ENCODE results near the gene SORL1-AS1.
A peak's percentile ranks its signal among the peaks of the same experiment; 100 is the strongest.
"Not testable (repeated sequence)": the region's sequence is repeated elsewhere in the genome, so short reads cannot be mapped to it uniquely, and the experiment has no call there.

SORL1-AS1 gene

GRCh38 chr11:121483805-121484480 is 31.2 kb upstream of the SORL1-AS1 start:
- TF ChIP-seq POLR2A (IDR thresholded peaks at IDR 0.05) (no peak), POLR2AphosphoS5 (IDR thresholded peaks at IDR 0.05) (no peak), EP300 (IDR thresholded peaks at IDR 0.05) (no peak)
- TF ChIP-seq, protein P1, sequence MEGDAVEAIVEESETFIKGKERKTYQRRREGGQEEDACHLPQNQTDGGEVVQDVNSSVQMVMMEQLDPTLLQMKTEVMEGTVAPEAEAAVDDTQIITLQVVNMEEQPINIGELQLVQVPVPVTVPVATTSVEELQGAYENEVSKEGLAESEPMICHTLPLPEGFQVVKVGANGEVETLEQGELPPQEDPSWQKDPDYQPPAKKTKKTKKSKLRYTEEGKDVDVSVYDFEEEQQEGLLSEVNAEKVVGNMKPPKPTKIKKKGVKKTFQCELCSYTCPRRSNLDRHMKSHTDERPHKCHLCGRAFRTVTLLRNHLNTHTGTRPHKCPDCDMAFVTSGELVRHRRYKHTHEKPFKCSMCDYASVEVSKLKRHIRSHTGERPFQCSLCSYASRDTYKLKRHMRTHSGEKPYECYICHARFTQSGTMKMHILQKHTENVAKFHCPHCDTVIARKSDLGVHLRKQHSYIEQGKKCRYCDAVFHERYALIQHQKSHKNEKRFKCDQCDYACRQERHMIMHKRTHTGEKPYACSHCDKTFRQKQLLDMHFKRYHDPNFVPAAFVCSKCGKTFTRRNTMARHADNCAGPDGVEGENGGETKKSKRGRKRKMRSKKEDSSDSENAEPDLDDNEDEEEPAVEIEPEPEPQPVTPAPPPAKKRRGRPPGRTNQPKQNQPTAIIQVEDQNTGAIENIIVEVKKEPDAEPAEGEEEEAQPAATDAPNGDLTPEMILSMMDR (IDR thresholded peaks at IDR 0.05), result no peak
- intact Hi-C loops (cut with DNase I; ENCODE audit: low total_unique reads), result no loop called here
- DNase-seq, result no peak

DNA sequence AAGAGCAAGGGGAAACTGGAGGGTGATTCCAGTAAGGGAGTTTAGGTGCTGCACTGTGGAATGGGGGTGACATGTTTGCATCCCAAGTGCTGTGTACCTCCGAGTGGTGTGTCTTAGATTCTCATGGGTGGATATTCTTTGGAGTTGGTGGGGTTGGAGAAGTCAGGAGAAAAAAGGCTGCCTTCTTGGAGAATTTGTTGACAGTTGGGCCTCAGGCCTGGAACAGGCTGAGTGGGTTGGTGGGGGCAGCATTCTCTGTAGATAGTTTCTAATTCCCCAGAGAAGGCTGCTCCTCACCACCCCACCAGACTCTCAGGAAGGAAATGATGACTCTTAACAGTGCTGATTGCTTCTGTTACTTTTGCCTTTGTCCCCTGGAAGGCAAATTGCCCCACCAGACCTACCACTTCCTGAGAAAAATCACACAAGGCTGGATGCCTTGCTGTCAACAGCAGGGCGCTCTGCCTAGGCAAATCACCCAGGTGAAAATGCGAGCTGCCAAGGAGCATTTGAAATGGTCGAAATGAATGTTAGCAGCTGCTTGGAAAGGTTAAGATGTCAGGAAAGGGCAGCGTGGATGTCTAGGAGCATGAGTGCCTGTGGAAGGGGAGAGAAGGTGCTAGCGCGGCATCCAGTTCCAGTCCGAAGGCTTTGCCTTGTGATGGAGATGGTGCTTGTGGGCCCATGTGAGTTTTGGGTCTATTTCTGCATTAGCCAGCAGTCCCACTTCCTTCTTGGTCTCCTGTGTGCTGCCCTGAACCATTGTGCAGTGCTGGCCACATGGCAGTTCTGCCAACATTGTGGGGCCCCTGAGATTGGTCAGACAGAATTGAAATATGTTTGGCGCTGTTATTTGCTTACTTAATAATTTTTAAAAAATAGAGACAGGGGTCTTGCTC is 29.7 kb upstream of the SORL1-AS1 start:
- Histone ChIP-seq H3K4me1 (peaks cover 7 to 44% (median 15%) of the 10 kb centered on the region in 4 donors), H3K27ac (peak overlapping the region in 2 of 5 donors; percentile 35 to 54), H3K4me3 (no peak overlapping the region), H3K9me3 (no peaks in the 10 kb centered on the region), H3K27me3 (no peaks in the 10 kb centered on the region), H3K36me3 (no peaks in the 10 kb centered on the region)
- WGBS, 5 donors, result 63 to 77% (median 75%) methylated on average over 9 of the region's 9 CpGs
- peak in 1 of 3 donors; percentile 53 for TF ChIP-seq POLR2AphosphoS5 (IDR thresholded peaks at IDR 0.05)
- TF ChIP-seq, protein P1 (IDR thresholded peaks at IDR 0.05), result no peak
- intact Hi-C loops (cut with DNase I; ENCODE audit: low total_unique reads), result no loop called here
- no peak for DNase-seq

More at GRCh38 chr11:121483805-121484480, 31.2 kb upstream of the SORL1-AS1 start:
- Histone ChIP-seq H3K27me3 (no peaks in the 10 kb centered on the region), H3K27ac (peak overlapping the region in 1 of 5 donors; percentile 54), H3K4me3 (no peak overlapping the region), H3K4me1 (peaks cover 6 to 42% (median 20%) of the 10 kb centered on the region in 4 donors), H3K36me3 (peaks cover 0 to 3% (median 0%) of the 10 kb centered on the region in 4 donors), H3K9me3 (no peaks in the 10 kb centered on the region)
- WGBS, 5 donors, result 81 to 88% (median 83%) methylated on average over 4 of the region's 4 CpGs

DNA sequence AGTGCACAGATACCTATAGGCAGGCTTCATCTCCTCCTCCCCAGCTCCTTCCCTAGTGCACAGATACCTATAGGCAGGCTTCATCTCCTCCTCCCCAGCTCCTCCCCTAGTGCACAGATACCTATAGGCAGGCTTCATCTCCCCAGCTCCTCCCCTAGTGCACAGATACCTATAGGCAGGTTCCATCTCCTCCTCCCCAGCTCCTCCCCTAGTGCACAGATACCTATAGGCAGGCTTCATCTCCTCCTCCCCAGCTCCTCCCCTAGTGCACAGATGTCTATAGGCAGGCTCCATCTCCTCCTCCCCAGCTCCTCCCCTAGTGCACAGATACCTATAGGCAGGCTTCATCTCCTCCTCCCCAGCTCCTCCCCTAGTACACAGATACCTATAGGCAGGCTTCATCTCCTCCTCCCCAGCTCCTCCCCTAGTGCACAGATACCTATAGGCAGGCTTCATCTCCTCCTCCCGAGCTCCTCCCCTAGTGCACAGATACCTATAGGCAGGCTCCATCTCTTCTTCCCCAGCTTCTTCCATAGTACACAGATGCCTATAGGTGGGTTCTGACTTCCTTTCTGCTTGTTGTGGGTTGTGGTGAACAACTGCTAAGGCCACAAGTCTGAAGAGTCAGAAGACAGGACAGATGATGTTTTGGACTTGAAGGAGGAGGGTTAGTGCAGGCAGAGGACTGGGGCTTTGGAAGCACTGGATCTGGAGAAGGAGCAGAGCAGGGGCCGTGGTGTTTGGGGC is 28.9 kb upstream of the SORL1-AS1 start:
- intact Hi-C loops (cut with DNase I; ENCODE audit: low total_unique reads); H3K27me3 ChIP-seq; H3K36me3 ChIP-seq; H3K9me3 ChIP-seq; H3K4me3 ChIP-seq: not testable (repeated sequence)
- peak overlapping the region in 2 of 5 donors; percentile 35 to 54 for H3K27ac ChIP-seq
- peaks cover 7 to 51% (median 17%) of the 10 kb centered on the region in 4 donors for H3K4me1 ChIP-seq
- DNase-seq, result peak in 1 of 2 donors; percentile 57
- 73 to 87% (median 77%) methylated on average over 2 of the region's 2 CpGs for WGBS, 5 donors

- Histone ChIP-seq H3K9me3 (no peaks in the 10 kb centered on the region), H3K4me1 (peaks cover 7 to 59% (median 21%) of the 10 kb centered on the region in 4 donors), H3K4me3 (no peak overlapping the region), H3K27ac (peak overlapping the region in 2 of 5 donors; percentile 1 to 38), H3K36me3 (no peaks in the 10 kb centered on the region), H3K27me3 (no peaks in the 10 kb centered on the region)
- TF ChIP-seq POLR2A (IDR thresholded peaks at IDR 0.05) (no peak), POLR2AphosphoS5 (IDR thresholded peaks at IDR 0.05) (no peak), EP300 (IDR thresholded peaks at IDR 0.05) (no peak)
- TF ChIP-seq, protein P1 (IDR thresholded peaks at IDR 0.05), result no peak
- intact Hi-C loops (cut with DNase I; ENCODE audit: low total_unique reads), result no loop called here
- WGBS, 5 donors, result 79 to 88% (median 81%) methylated on average over 7 of the region's 7 CpGs
- DNase-seq, result no peak
These were observed 27.0 kb upstream of the SORL1-AS1 start for GRCh38 chr11:121479698-121480238.
